ENCODE results near the gene TMEM86A. TPM values are rescaled to one million over a fixed set of nuclear protein-coding genes. Genes with fewer than 3 reads are reported as not detected.

Gene TMEM86A
- total and polyA plus RNA-seq, 2 of the 4 experiments (the other 2 are of a cell fraction), result 0.31 to 0.36 TPM

DNA sequence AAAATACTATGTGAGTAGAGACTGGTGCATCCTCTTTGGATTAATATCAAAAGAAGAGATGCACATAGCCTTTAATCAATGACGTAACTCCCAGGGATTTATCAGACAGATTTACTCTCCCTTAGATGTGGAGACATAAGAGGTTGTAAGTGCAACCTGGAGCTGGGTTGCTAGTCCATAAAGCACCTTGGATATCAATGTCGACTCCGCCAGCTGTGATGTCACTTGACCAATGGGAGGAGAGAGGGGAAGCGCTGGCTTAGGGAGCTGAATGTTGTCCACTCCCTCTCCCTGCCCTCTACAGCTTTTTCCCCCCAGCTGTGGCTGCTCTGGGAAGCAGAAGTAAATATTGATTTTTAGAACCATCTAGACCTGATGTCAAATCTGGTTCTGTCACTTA lies 28.9 kb upstream of the TMEM86A start:
- no peaks in the 10 kb centered on the region for H3K4me1 ChIP-seq (ENCODE audit: control insufficient read depth, insufficient read depth, low read length)
- dilution Hi-C loops (cut with HindIII; ENCODE audit: low sequenced_read_pairs, unreplicated experiment), result no loop called here
- H2BK5ac ChIP-seq (ENCODE audit: low read depth, low read length, poor library complexity, severe bottlenecking), result no peak overlapping the region
- no TSS peak for BruUV-seq (replicated peaks)
- H2BK120ac ChIP-seq (ENCODE audit: low read depth, low read length), result no peak overlapping the region
- no peaks in the 10 kb centered on the region for H4K20me1 ChIP-seq (ENCODE audit: insufficient read depth, low read length)
- H3K27me3 ChIP-seq (ENCODE audit: control insufficient read depth, insufficient read depth, low read length), result peaks cover 2% of the 10 kb centered on the region; the same call in 1 of the 2 replicates
- H2AFZ ChIP-seq (replicated peaks; ENCODE audit: low read length, poor library complexity), result no peak overlapping the region
- ATAC-seq (ENCODE audit: low read depth) (no peak), DNase-seq (no peak)
- no peak overlapping the region for H3K4ac ChIP-seq (ENCODE audit: low read depth, low read length)
- no peak overlapping the region for H3K4me3 ChIP-seq (ENCODE audit: insufficient read depth, low read depth, low read length)
- H3K14ac ChIP-seq (replicated peaks; ENCODE audit: low read depth, low read length), result no peak overlapping the region
- no peak overlapping the region for H4K8ac ChIP-seq (ENCODE audit: low read depth in 2 of 2, low read length in 2 of 2)
- H3K4me2 ChIP-seq (ENCODE audit: low read depth, low read length), result no peak overlapping the region
- no peaks in the 10 kb centered on the region for H3K36me3 ChIP-seq (ENCODE audit: control insufficient read depth, insufficient read depth, low read length)
- H3K56ac ChIP-seq (ENCODE audit: extremely low read depth, insufficient read depth, low read length), result no peak overlapping the region
- H3K27ac ChIP-seq (ENCODE audit: insufficient read depth, low read length), result no peak overlapping the region
- no peak overlapping the region for H3K9ac ChIP-seq (ENCODE audit: low read depth, low read length)
- no CpG with 5 or more reads among the region's 4 CpGs for WGBS, 2 experiments (ENCODE audit: extremely low coverage in 2 of 2, insufficient read length in 1 of 2)
- in situ Hi-C loops (cut with MboI; ENCODE audit: low sequenced_read_pairs), result no loop called here
- H2BK15ac ChIP-seq (ENCODE audit: low read depth, low read length), result no peak overlapping the region
- no peaks in the 10 kb centered on the region for H3K9me3 ChIP-seq (ENCODE audit: control insufficient read depth, insufficient read depth, low read length)
- no peaks in the 10 kb centered on the region for H3K79me1 ChIP-seq (ENCODE audit: low read depth in 1 of 2, low read length in 2 of 2)
- intact Hi-C loops (cut with micrococcal nuclease), result no loop called here
- CTCF ChIA-PET, result interaction anchor here (0.6 kb wide), 1 partner anchor 36 kb away, joined by 3 read pairs; no protein-coding TSS in a partner anchor
- no peaks in the 10 kb centered on the region for H3K9me1 ChIP-seq (ENCODE audit: insufficient read depth, low read length)
- no peak overlapping the region for H3K23ac ChIP-seq (ENCODE audit: low read depth, low read length)
- TF ChIP-seq BHLHE40 (IDR thresholded peaks at IDR 0.05; ENCODE audit: low read depth, low read length), result no peak
- TF ChIP-seq NFE2L2 (IDR thresholded peaks at IDR 0.05; ENCODE audit: low read depth, low read length), result no peak
- TF ChIP-seq MXI1 (IDR thresholded peaks at IDR 0.05; ENCODE audit: borderline replicate concordance, low read depth, low read length), result no peak
- TF ChIP-seq CEBPB (IDR thresholded peaks at IDR 0.05; ENCODE audit: low read depth, low read length), result no peak
- TF ChIP-seq, protein P1, sequence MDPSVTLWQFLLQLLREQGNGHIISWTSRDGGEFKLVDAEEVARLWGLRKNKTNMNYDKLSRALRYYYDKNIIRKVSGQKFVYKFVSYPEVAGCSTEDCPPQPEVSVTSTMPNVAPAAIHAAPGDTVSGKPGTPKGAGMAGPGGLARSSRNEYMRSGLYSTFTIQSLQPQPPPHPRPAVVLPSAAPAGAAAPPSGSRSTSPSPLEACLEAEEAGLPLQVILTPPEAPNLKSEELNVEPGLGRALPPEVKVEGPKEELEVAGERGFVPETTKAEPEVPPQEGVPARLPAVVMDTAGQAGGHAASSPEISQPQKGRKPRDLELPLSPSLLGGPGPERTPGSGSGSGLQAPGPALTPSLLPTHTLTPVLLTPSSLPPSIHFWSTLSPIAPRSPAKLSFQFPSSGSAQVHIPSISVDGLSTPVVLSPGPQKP (IDR thresholded peaks at IDR 0.05; ENCODE audit: borderline replicate concordance, low read depth, low read length), result no peak
- no peak for TF ChIP-seq MAZ (IDR thresholded peaks at IDR 0.05; ENCODE audit: borderline replicate concordance, low read depth, low read length)
- no peak for TF ChIP-seq MAFK (IDR thresholded peaks at IDR 0.05; ENCODE audit: low read depth, low read length)
- TF ChIP-seq CHD1 (IDR thresholded peaks at IDR 0.05; ENCODE audit: low read depth, low read length), result no peak
- no peak for TF ChIP-seq RFX5 (IDR thresholded peaks at IDR 0.05; ENCODE audit: low read depth, low read length)
- H4K91ac ChIP-seq (ENCODE audit: insufficient read depth, low read depth, low read length), result no peak overlapping the region
- H2AK9ac ChIP-seq (replicated peaks; ENCODE audit: low read depth, low read length, poor library complexity), result no peak overlapping the region
- POLR2A ChIA-PET (ENCODE audit: unreplicated experiment), result no interaction called here
- H3K18ac ChIP-seq (ENCODE audit: low read depth, low read length), result no peak overlapping the region
- no peak overlapping the region for H4K5ac ChIP-seq (ENCODE audit: low read depth, low read length)
- no peak overlapping the region for H2AK5ac ChIP-seq (ENCODE audit: low read depth, low read length)
- H2BK20ac ChIP-seq (ENCODE audit: low read depth, low read length), result no peak overlapping the region

All from IMR-90 (cell line).